Mucosa of descending colon (tissue), 3 donors: ENCODE measurements around the gene UBAP1L. TPM values are rescaled to one million over a fixed set of nuclear protein-coding genes. Genes with fewer than 3 reads are reported as not detected.
A peak's percentile ranks its signal among the peaks of the same experiment; 100 is the strongest.

Experiments used
- ATAC-seq: fragments of 200-7000 bp; cut with Tn5 transposase; one replicate; pipeline ENCODE4 v1.9.1; 2020; ENCODE audit warnings: mild to moderate bottlenecking, moderate library complexity
- DNase-seq, 3 donors: peaks; one replicate each; pipeline ENCODE4 v3.0.0-alpha.2; 2020
- H3K36me3 ChIP-seq: fragments of 200-600 bp; one replicate; pipeline ENCODE4 v1.8.0; 2021; ENCODE audit warnings: low read depth, mild to moderate bottlenecking
- H3K4me1 ChIP-seq: fragments of 200-600 bp; one replicate; pipeline ENCODE4 v1.8.0; 2021; ENCODE audit warnings: low read depth, mild to moderate bottlenecking
- H3K4me3 ChIP-seq: fragments of 200-600 bp; one replicate; pipeline ENCODE4 v1.8.0; 2021; ENCODE audit warnings: mild to moderate bottlenecking
- H3K9me3 ChIP-seq: fragments of 200-600 bp; one replicate; pipeline ENCODE4 v1.8.0; 2021; ENCODE audit warnings: mild to moderate bottlenecking
- CTCF ChIP-seq: fragments of 200-600 bp; IDR thresholded peaks from one replicate; pipeline ENCODE4 v1.8.0; 2022; ENCODE audit warnings: antibody characterized with exemption, mild to moderate bottlenecking
- intact Hi-C, 2 donors: fragments of 100-400 bp; cut with DNase I in 1 of 2; cut with micrococcal nuclease in 1 of 2; formaldehyde crosslinking; loops; one replicate each; pipeline versions ENCODE4 v1.11.0 to v1.11.1; 2022; cut with DNase I, micrococcal nuclease
- total RNA-seq, 3 donors: library from RNA; stranded (reverse); fragmentation: NEBNext Ultra II Directional in 2 of 3; extraction: Animal tissue kit (Norgen Biotek cat#: 25700) in 2 of 3; gene quantifications; one replicate each; pipeline versions ENCODE4 v1.2.1 to v1.2.4, GENCODE V29; 2021 to 2023
- donor health status: DM: no; HTN: no; CAD: no; lungs with moderate emphysema.
- donor health status: DM: no; HTN: no; CAD: no.
- donor health status: DM: no; HTN: yes; CAD: no.

The UBAP1L gene
- total RNA-seq, 3 donors from 2014 or later = 2.0 to 6.9 (median 3.9) TPM

GRCh38 chr15:65052956-65053355 is 62.0 kb downstream of the UBAP1L start:
- Histone ChIP-seq H3K4me1 (peaks cover 28% of the 10 kb centered on the region), H3K36me3 (no peaks in the 10 kb centered on the region), H3K9me3 (no peaks in the 10 kb centered on the region), H3K4me3 (no peak overlapping the region)
- DNase-seq (no peak), ATAC-seq (no peak)
- no peak for TF ChIP-seq CTCF
- intact Hi-C loops = no loop called here

GRCh38 chr15:65051266-65051665 is 63.7 kb downstream of the UBAP1L start:
- intact Hi-C loops = no loop called here
- ATAC-seq (no peak), DNase-seq (no peak)
- H3K36me3 ChIP-seq = no peaks in the 10 kb centered on the region
- H3K9me3 ChIP-seq = no peaks in the 10 kb centered on the region
- TF ChIP-seq CTCF = no peak
- H3K4me3 ChIP-seq = no peak overlapping the region
- H3K4me1 ChIP-seq = peaks cover 28% of the 10 kb centered on the region

- intact Hi-C loops = no loop called here
- no peak overlapping the region for H3K4me3 ChIP-seq
- no peak for ATAC-seq
Measured at GRCh38 chr15:65050270-65050669, 64.7 kb downstream of the UBAP1L start.

GRCh38 chr15:65049418-65049840 is 65.6 kb downstream of the UBAP1L start:
- no peak for TF ChIP-seq CTCF
- peak; percentile 76 for ATAC-seq
- no peaks in the 10 kb centered on the region for H3K9me3 ChIP-seq
- peaks cover 18% of the 10 kb centered on the region for H3K4me1 ChIP-seq
- DNase-seq = peak; percentile 86 to 93 (median 91)
- H3K36me3 ChIP-seq = no peaks in the 10 kb centered on the region
- intact Hi-C loops = no loop called here
- no peak overlapping the region for H3K4me3 ChIP-seq

More at GRCh38 chr15:65050270-65050669, 64.7 kb downstream of the UBAP1L start:
- no peak for DNase-seq
- TF ChIP-seq CTCF = no peak
- H3K4me1 ChIP-seq = peaks cover 23% of the 10 kb centered on the region
- H3K9me3 ChIP-seq = no peaks in the 10 kb centered on the region
- H3K36me3 ChIP-seq = no peaks in the 10 kb centered on the region

- intact Hi-C loops = no loop called here
- no peak for ATAC-seq
Measured at GRCh38 chr15:65048241-65048640, 66.8 kb downstream of the UBAP1L start.

More at GRCh38 chr15:65048241-65048640, 66.8 kb downstream of the UBAP1L start:
- no peak overlapping the region for H3K4me3 ChIP-seq
- H3K4me1 ChIP-seq = peaks cover 23% of the 10 kb centered on the region
- no peak for DNase-seq
- TF ChIP-seq CTCF = no peak
- no peaks in the 10 kb centered on the region for H3K36me3 ChIP-seq
- no peaks in the 10 kb centered on the region for H3K9me3 ChIP-seq
